ENCODE data around the gene CDK6.

Gene CDK6

DNA sequence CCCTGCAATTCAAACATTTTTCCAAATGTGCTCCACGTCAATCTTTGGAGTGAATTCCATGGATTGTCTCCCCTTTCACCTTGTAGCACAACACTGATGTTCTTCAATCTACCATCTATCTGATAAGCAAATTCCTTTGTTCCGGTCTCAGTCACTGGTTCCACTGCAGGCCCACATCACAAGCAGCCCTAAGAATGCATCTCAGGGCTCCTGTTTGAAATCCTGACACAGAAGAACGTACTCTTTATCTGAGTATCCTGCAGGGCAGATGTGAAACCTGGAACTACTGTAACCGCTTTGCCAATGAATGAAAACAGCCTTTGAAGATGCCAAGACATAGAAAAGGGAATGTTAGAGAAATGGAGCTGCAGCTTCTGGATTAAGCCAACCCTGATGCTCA, 183.2 kb downstream of the CDK6 start:
- Histone ChIP-seq H3K4me1 (ENCODE audit: low read length) (peaks cover 58% of the 10 kb centered on the region), H3K27me3 (ENCODE audit: low read depth, low read length) (no peaks in the 10 kb centered on the region), H3K4me2 (ENCODE audit: low read length) (peak overlapping the region; percentile 56), H3K79me2 (ENCODE audit: low read length) (peaks cover 39% of the 10 kb centered on the region), H3K9ac (ENCODE audit: low read length) (no peak overlapping the region), H3K9me3 (ENCODE audit: insufficient read depth, low read length) (no peaks in the 10 kb centered on the region), H3K4me3 (ENCODE audit: low read length) (no peak overlapping the region), H3K27ac (ENCODE audit: low read length) (peak overlapping the region; percentile 48; the same call in 1 of the 2 replicates), H4K20me1 (ENCODE audit: insufficient read depth, low read length) (0 out of 2 replicates have a peak, but pooled peaks cover 3% of the 10 kb centered on the region), H3K36me3 (replicated peaks; ENCODE audit: low read depth, low read length) (peaks cover 6% of the 10 kb centered on the region), H2AFZ (ENCODE audit: low read depth, low read length) (no peak overlapping the region)
- TF ChIP-seq, protein P1, sequence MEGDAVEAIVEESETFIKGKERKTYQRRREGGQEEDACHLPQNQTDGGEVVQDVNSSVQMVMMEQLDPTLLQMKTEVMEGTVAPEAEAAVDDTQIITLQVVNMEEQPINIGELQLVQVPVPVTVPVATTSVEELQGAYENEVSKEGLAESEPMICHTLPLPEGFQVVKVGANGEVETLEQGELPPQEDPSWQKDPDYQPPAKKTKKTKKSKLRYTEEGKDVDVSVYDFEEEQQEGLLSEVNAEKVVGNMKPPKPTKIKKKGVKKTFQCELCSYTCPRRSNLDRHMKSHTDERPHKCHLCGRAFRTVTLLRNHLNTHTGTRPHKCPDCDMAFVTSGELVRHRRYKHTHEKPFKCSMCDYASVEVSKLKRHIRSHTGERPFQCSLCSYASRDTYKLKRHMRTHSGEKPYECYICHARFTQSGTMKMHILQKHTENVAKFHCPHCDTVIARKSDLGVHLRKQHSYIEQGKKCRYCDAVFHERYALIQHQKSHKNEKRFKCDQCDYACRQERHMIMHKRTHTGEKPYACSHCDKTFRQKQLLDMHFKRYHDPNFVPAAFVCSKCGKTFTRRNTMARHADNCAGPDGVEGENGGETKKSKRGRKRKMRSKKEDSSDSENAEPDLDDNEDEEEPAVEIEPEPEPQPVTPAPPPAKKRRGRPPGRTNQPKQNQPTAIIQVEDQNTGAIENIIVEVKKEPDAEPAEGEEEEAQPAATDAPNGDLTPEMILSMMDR (IDR thresholded peaks at IDR 0.05; ENCODE audit: low read depth, low read length) = no peak

DNA sequence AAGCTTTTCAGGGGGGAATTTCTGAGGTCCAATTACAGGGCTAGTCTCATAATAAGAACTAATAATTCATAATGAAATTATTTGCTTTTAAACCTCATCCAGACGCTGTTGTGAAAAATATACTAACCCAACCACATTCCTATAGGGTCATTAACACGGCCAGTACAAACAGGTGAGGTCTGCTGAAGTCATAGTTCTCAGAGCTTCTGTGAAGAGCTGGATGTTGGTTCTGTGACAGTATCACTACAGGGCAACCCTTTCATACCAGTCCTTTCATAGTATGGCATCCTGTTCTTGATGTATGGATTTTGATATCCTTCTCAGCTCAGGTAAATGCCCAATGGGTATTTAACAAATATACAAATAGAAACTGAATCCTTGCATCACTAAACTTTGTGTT, 183.8 kb downstream of the CDK6 start:
- no peak for TF ChIP-seq EZH2phosphoT487 (IDR thresholded peaks at IDR 0.05; ENCODE audit: low read depth)
- TF ChIP-seq, protein P1 (IDR thresholded peaks at IDR 0.05; ENCODE audit: low read depth, low read length) = no peak
- Histone ChIP-seq H3K79me2 (ENCODE audit: low read length) (peaks cover 39% of the 10 kb centered on the region), H3K36me3 (replicated peaks; ENCODE audit: low read depth, low read length) (peaks cover 6% of the 10 kb centered on the region), H3K4me3 (ENCODE audit: low read length) (peak overlapping the region; percentile 24; the same call in 1 of the 2 replicates), H3K4me1 (ENCODE audit: low read length) (peaks cover 58% of the 10 kb centered on the region), H3K27ac (ENCODE audit: low read length) (peak overlapping the region; percentile 48), H3K9ac (ENCODE audit: low read length) (0 out of 2 replicates have a peak overlapping the region, but pooled peaks have one; percentile 11), H2AFZ (ENCODE audit: low read depth, low read length) (no peak overlapping the region), H4K20me1 (ENCODE audit: insufficient read depth, low read length) (0 out of 2 replicates have a peak, but pooled peaks cover 3% of the 10 kb centered on the region), H3K9me3 (ENCODE audit: insufficient read depth, low read length) (no peaks in the 10 kb centered on the region), H3K27me3 (ENCODE audit: low read depth, low read length) (no peaks in the 10 kb centered on the region), H3K4me2 (ENCODE audit: low read length) (peak overlapping the region; percentile 56)

DNA sequence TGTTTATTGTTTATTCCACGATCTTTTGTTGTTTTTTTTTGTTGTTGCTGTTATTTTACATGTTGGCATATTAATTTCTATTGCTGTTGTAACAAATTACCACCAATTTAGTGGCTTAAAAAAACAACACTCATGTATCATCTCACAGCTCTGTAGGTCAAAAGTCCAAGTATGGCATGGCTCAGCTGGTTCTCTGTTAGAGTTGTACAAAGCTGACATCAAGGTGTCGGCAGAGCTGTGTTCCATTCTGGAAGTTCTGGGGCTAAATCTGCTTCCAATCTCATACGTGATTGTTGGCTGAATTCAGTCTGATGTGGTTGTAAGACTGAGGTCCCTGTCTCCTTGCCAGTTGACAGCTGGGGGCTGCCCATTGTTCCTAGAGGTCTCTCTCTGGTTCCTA, 186.0 kb downstream of the CDK6 start:
- Histone ChIP-seq H2AFZ (ENCODE audit: low read depth, low read length) (no peak overlapping the region), H3K4me2 (ENCODE audit: low read length) (no peak overlapping the region), H3K9me3 (ENCODE audit: insufficient read depth, low read length) (no peaks in the 10 kb centered on the region), H3K79me2 (ENCODE audit: low read length) (peaks cover 36% of the 10 kb centered on the region), H3K27ac (ENCODE audit: low read length) (no peak overlapping the region), H3K36me3 (replicated peaks; ENCODE audit: low read depth, low read length) (peaks cover 5% of the 10 kb centered on the region), H3K9ac (ENCODE audit: low read length) (no peak overlapping the region), H4K20me1 (ENCODE audit: insufficient read depth, low read length) (no peaks in the 10 kb centered on the region), H3K4me1 (ENCODE audit: low read length) (peaks cover 76% of the 10 kb centered on the region), H3K4me3 (ENCODE audit: low read length) (no peak overlapping the region), H3K27me3 (ENCODE audit: low read depth, low read length) (no peaks in the 10 kb centered on the region)
- TF ChIP-seq EZH2phosphoT487 (IDR thresholded peaks at IDR 0.05; ENCODE audit: low read depth) = no peak
- TF ChIP-seq, protein P1 (IDR thresholded peaks at IDR 0.05; ENCODE audit: low read depth, low read length) = no peak

DNA sequence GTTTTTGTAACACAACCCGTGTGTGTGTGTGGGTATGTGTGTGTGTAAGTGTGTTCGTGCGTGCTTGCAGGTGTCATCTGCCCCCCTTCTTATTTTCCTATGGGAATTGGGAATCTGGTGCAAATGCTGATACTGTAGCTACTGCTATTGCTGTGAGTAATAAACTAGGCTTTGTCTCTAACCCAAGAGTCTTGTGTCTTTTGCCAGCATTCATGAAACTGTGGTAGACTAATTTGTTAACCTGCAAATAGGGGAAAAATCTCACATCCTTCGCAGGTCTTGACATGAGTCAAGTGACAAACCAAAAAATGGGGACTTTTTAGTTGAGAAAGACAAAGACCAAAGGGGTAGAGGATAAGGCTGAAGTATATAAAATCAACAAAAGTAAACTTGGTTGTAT, 188.3 kb downstream of the CDK6 start:
- Histone ChIP-seq H3K9me3 (ENCODE audit: insufficient read depth, low read length) (no peaks in the 10 kb centered on the region), H3K4me3 (ENCODE audit: low read length) (peak overlapping the region; percentile 53), H3K27me3 (ENCODE audit: low read depth, low read length) (no peaks in the 10 kb centered on the region), H3K4me1 (ENCODE audit: low read length) (peaks cover 68% of the 10 kb centered on the region), H3K36me3 (replicated peaks; ENCODE audit: low read depth, low read length) (peaks cover 8% of the 10 kb centered on the region), H4K20me1 (ENCODE audit: insufficient read depth, low read length) (no peaks in the 10 kb centered on the region), H3K4me2 (ENCODE audit: low read length) (peak overlapping the region; percentile 70), H3K27ac (ENCODE audit: low read length) (peak overlapping the region; percentile 60), H2AFZ (ENCODE audit: low read depth, low read length) (no peak overlapping the region), H3K9ac (ENCODE audit: low read length) (no peak overlapping the region; the same call in 1 of the 2 replicates), H3K79me2 (ENCODE audit: low read length) (peaks cover 32% of the 10 kb centered on the region)
- TF ChIP-seq, protein P1 (IDR thresholded peaks at IDR 0.05; ENCODE audit: low read depth, low read length) = no peak
- no peak for TF ChIP-seq EZH2phosphoT487 (IDR thresholded peaks at IDR 0.05; ENCODE audit: low read depth)

Data from OCI-LY3 (cell line).